Immature natural killer cell (primary cell): ENCODE data around the gene SETDB1. TPM values are rescaled to one million over a fixed set of nuclear protein-coding genes. Genes with fewer than 3 reads are reported as not detected.

ENCODE experiments used
- polyA plus RNA-seq, 3 donors: library from polyadenylated mRNA; unstranded; fragments of 300-500 nt; fragmentation: Illumina TruSeq; gene quantifications; one replicate each; pipeline ENCODE4 v1.2.3, GENCODE V29; 2021

Gene SETDB1
- polyA plus RNA-seq, 3 donors from 2014 or later, result 11.7 to 20.9 (median 15.3) TPM

Other genes with a start within 250 kb of the SETDB1 start
- 10 to 100 TPM in 2 of 3 donors, 1 to 10 TPM in 1; 8.9 to 27.1 (median 13.4) TPM for gene GOLPH3L, start 229.2 kb upstream of the SETDB1 start, polyA plus RNA-seq
- gene HORMAD1, start 205.5 kb upstream of the SETDB1 start, polyA plus RNA-seq, result not detected
- 100 to 1,000 TPM; 162 to 235 (median 177) TPM for gene CTSS, start 160.6 kb upstream of the SETDB1 start, polyA plus RNA-seq
- gene CTSK, start 118.1 kb upstream of the SETDB1 start, polyA plus RNA-seq, result 1 to 10 TPM in 1 of 3 donors, not detected in 2; 1.1 TPM
- gene ARNT, start 49.8 kb upstream of the SETDB1 start, polyA plus RNA-seq, result 10 to 100 TPM; 14.5 to 28.7 (median 17.6) TPM
- not detected for gene CTXND2, start 39.2 kb upstream of the SETDB1 start, polyA plus RNA-seq
- gene CERS2, start 48.5 kb downstream of the SETDB1 start, polyA plus RNA-seq, result 100 to 1,000 TPM; 138 to 200 (median 168) TPM
- gene ANXA9, start 55.9 kb downstream of the SETDB1 start, polyA plus RNA-seq, result not detected
- 1 to 10 TPM; 2.1 to 5.1 (median 3.6) TPM for gene MINDY1, start 80.5 kb downstream of the SETDB1 start, polyA plus RNA-seq
- gene PRUNE1, start 82.1 kb downstream of the SETDB1 start, polyA plus RNA-seq, result 10 to 100 TPM; 35.6 to 53.3 (median 40.1) TPM
- under 1 TPM in 1 of 3 donors, not detected in 2; 0.18 TPM for gene BNIPL, start 110.2 kb downstream of the SETDB1 start, polyA plus RNA-seq
- gene C1orf56, start 121.4 kb downstream of the SETDB1 start, polyA plus RNA-seq, result 1 to 10 TPM; 4.0 to 7.0 (median 4.3) TPM
- gene CDC42SE1, start 133.3 kb downstream of the SETDB1 start, polyA plus RNA-seq, result 100 to 1,000 TPM; 129 to 177 (median 150) TPM
- gene MLLT11, start 134.0 kb downstream of the SETDB1 start, polyA plus RNA-seq, result 1 to 10 TPM; 4.2 to 7.9 (median 6.0) TPM
- 10 to 100 TPM in 1 of 3 donors, 1 to 10 TPM in 2; 5.1 to 14.2 (median 5.7) TPM for gene GABPB2, start 144.4 kb downstream of the SETDB1 start, polyA plus RNA-seq
- gene SEMA6C, start 220.3 kb downstream of the SETDB1 start, polyA plus RNA-seq, result 1 to 10 TPM in 1 of 3 donors, under 1 TPM in 2; 0.23 to 1.5 (median 0.54) TPM
- 10 to 100 TPM; 25.9 to 69.2 (median 32.0) TPM for gene TNFAIP8L2, start 230.3 kb downstream of the SETDB1 start, polyA plus RNA-seq
- gene LYSMD1, start 239.5 kb downstream of the SETDB1 start, polyA plus RNA-seq, result under 1 TPM in 1 of 3 donors, not detected in 2; 0.29 TPM
- gene SCNM1, start 239.8 kb downstream of the SETDB1 start, polyA plus RNA-seq, result 100 to 1,000 TPM in 1 of 3 donors, 10 to 100 TPM in 2; 79.4 to 122 (median 96.4) TPM
- 1 to 10 TPM in 1 of 3 donors, not detected in 2; 1.3 TPM for gene TMOD4, start 249.6 kb downstream of the SETDB1 start, polyA plus RNA-seq